Osteoblast (primary cell): ENCODE data around the gene PRKAR1B. TPM values are rescaled to one million over a fixed set of nuclear protein-coding genes. Genes with fewer than 3 reads are reported as not detected.
A peak's percentile ranks its signal among the peaks of the same experiment; 100 is the strongest.

Experiments used
- DNase-seq: peaks from one replicate; pipeline ENCODE4 v3.0.0; 2011; ENCODE audit warnings: low spot score, mixed read lengths; ENCODE audit not compliant: insufficient read length; ENCODE audit errors: missing footprints
- H2AFZ ChIP-seq: 2 replicates; pipeline ENCODE4 v1.6.0; 2011; ENCODE audit warnings: mild to moderate bottlenecking, low read length
- H3K27ac ChIP-seq: 2 replicates; pipeline ENCODE4 v1.5.1; 2011; ENCODE audit warnings: mild to moderate bottlenecking, low read depth, low read length, moderate library complexity
- H3K27me3 ChIP-seq: 2 replicates; pipeline ENCODE4 v1.6.0; 2012; ENCODE audit warnings: mild to moderate bottlenecking, control low read depth, inconsistent platforms, low read length, moderate library complexity; ENCODE audit not compliant: insufficient read depth
- H3K36me3 ChIP-seq: 2 replicates; pipeline ENCODE4 v1.5.1; 2011; ENCODE audit warnings: mild to moderate bottlenecking, low read length, control low read depth, moderate library complexity; ENCODE audit not compliant: insufficient read depth
- H3K4me1 ChIP-seq: 2 replicates; pipeline ENCODE4 v1.5.1; 2011; ENCODE audit warnings: mild to moderate bottlenecking, low read length, control low read depth, moderate library complexity; ENCODE audit not compliant: insufficient read depth
- H3K4me2 ChIP-seq: 2 replicates; pipeline ENCODE4 v1.6.0; 2011; ENCODE audit warnings: mild to moderate bottlenecking, low read length; ENCODE audit not compliant: insufficient read depth
- H3K4me3 ChIP-seq: fragments of 200-600 bp; sonication (generic); 3 replicates; pipeline ENCODE4 v1.5.1; 2012; ENCODE audit warnings: mild to moderate bottlenecking, low read length, inconsistent platforms; ENCODE audit not compliant: insufficient read depth
- H3K79me2 ChIP-seq: 2 replicates; pipeline ENCODE4 v1.6.0; 2012; ENCODE audit warnings: mild to moderate bottlenecking, low read length, control low read depth, inconsistent platforms; ENCODE audit not compliant: insufficient read depth
- H3K9me3 ChIP-seq: 2 replicates; pipeline ENCODE4 v1.5.1; 2011; ENCODE audit warnings: low read depth, low read length, control low read depth
- H4K20me1 ChIP-seq: 2 replicates; pipeline ENCODE4 v1.6.0; 2012; ENCODE audit warnings: mild to moderate bottlenecking, low read length, control low read depth; ENCODE audit not compliant: insufficient read depth
- total RNA-seq: library from RNA; depleted of rRNA; stranded (reverse); fragments of >200 nt; gene quantifications from 2 replicates; pipeline ENCODE4 v1.2.3, GENCODE V29; 2012
- TF ChIP-seq, protein P1 (sequence below): IDR thresholded peaks from 2 replicates; pipeline ENCODE4 v1.5.1; 2011; ENCODE audit warnings: mild to moderate bottlenecking, low read depth, low read length, moderate library complexity; ENCODE audit errors: extremely low read depth

The PRKAR1B gene
- total RNA-seq, 1 donor = 6.5 TPM

DNA sequence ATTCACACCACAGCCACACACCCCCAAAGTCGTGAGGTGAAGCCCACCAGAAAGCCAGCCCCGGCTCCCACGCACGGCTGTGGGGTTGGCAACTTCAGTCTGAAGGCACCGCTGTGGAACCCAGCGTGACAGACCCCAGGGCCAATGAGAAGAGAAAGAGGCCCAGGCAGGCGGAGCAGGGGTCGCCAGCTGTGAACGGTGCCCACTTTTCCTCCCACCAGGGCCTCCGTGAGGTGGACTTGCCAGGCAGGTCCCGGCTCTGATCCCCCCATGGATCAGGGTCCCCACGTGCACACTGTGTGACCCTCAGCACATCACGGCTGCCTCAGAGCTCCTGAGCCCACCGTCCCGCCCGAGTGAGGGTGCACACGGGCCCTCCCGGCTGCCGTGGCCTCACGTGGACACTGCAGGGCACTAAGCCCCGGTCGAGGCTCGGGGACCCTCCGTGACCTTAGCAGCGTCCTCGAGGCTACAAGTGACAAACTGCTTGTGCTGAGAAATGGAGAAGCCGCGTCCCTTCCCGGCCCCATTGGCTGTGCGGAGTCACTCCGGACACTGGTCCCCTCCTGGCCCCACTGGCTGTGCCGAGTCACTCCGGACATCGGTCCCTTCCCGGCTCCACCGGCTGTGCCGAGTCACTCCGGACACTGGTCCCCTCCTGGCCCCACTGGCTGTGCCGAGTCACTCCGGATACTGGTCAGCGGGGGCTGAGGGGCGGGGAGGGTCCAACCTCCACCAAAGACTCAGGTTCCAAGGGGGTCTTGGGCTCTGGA lies 135.0 kb downstream of the PRKAR1B start:
- H2AFZ ChIP-seq = no peak overlapping the region
- no peaks in the 10 kb centered on the region for H3K79me2 ChIP-seq
- no peaks in the 10 kb centered on the region for H4K20me1 ChIP-seq
- H3K27me3 ChIP-seq = no peaks in the 10 kb centered on the region
- H3K4me1 ChIP-seq = peaks cover 3% of the 10 kb centered on the region
- TF ChIP-seq, protein P1, sequence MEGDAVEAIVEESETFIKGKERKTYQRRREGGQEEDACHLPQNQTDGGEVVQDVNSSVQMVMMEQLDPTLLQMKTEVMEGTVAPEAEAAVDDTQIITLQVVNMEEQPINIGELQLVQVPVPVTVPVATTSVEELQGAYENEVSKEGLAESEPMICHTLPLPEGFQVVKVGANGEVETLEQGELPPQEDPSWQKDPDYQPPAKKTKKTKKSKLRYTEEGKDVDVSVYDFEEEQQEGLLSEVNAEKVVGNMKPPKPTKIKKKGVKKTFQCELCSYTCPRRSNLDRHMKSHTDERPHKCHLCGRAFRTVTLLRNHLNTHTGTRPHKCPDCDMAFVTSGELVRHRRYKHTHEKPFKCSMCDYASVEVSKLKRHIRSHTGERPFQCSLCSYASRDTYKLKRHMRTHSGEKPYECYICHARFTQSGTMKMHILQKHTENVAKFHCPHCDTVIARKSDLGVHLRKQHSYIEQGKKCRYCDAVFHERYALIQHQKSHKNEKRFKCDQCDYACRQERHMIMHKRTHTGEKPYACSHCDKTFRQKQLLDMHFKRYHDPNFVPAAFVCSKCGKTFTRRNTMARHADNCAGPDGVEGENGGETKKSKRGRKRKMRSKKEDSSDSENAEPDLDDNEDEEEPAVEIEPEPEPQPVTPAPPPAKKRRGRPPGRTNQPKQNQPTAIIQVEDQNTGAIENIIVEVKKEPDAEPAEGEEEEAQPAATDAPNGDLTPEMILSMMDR = no peak
- H3K36me3 ChIP-seq = no peaks in the 10 kb centered on the region
- H3K9me3 ChIP-seq = no peaks in the 10 kb centered on the region
- H3K4me2 ChIP-seq = no peak overlapping the region
- no peak overlapping the region for H3K4me3 ChIP-seq
- H3K27ac ChIP-seq = no peak overlapping the region
- no peak for DNase-seq

DNA sequence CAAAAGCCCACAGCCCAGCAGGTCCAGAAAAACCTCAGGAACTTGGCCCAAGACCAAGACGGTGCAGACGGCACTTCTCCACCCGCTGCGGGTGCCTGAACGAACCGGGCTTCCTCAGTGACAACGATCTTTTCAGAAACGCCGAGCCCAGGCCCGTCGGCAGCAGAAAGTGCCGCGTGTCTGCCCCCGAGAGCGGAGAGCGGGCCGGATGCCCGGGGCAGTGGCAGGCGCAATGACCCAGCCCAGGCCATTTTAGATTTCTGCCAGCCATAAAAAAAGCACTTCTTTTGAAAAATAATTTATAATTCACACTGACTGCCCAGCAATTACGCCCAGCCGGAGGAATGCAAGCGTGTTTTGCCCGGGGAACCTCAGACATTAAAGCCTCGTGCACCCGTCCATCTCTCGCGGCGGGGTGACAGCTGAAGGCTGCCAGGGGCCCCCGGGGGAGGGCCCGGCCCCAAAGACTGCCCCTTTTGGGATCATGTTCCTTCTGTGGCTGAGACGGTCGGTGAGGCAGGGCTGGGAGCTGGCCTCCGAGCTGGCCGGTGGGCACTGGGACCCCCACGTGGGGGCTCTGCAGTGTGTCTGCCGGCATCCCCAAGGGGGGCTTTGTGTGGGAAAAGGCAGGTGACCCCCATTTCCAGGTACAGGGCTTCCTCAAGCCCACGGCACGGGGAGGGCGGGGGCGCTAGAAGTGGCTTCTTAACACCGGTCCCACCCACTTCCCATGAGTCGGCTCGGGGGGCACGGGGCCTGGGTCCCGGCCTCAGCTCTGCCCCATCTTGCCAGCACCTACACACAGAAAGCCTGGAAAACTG lies 136.1 kb downstream of the PRKAR1B start:
- peaks cover 3% of the 10 kb centered on the region for H3K4me1 ChIP-seq
- H3K4me2 ChIP-seq = peak overlapping the region; percentile 57

DNA sequence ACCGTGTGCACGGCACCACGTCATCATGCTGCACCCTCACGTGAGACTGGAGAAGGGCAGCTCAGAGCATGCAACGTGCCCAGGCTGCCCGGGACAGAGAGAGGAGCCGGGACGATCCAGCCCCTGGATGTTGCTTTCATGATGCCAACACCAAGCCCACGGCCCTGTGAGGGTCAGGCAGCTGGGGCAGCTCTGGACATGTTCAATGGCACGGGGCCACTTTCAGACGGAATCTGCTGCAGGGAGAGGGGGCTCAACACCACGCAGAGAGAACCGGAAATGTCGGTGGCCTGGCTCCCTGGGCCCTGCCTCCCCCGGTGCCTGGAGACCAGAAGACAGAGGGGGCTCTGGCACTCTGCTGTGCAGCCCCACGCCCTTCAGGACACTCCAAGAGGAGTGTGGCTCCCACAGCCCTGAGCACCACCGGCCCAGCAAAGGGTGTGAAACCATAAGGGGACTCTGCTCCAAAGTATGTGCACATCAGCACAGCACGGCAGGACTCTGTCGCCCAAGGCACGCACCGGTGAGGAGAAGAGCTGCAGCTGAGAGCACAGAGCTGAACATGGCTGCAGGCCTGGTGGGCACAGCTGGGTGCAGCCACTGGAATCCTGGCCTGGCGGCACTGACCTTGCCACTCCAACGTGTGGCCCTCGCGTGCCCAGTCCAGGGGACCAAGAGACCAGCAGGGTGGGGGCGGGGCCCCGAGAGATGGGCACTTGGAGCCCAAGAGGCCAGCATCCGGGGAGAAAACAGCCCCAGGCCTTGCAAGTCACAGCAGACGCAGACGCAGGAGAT lies 137.1 kb downstream of the PRKAR1B start:
- DNase-seq = no peak
- Histone ChIP-seq H3K9me3 (no peaks in the 10 kb centered on the region), H4K20me1 (no peaks in the 10 kb centered on the region), H3K27ac (no peak overlapping the region), H3K27me3 (no peaks in the 10 kb centered on the region), H3K79me2 (no peaks in the 10 kb centered on the region), H3K4me1 (peaks cover 3% of the 10 kb centered on the region), H3K4me2 (no peak overlapping the region), H3K4me3 (no peak overlapping the region), H3K36me3 (no peaks in the 10 kb centered on the region), H2AFZ (no peak overlapping the region)
- TF ChIP-seq, protein P1 = no peak

More for the DNA sequence above, 136.1 kb downstream of the PRKAR1B start:
- peak overlapping the region; percentile 35 for H2AFZ ChIP-seq
- peak overlapping the region; percentile 28 for H3K4me3 ChIP-seq
- H3K79me2 ChIP-seq = no peaks in the 10 kb centered on the region
- no peaks in the 10 kb centered on the region for H3K36me3 ChIP-seq
- H3K27ac ChIP-seq = no peak overlapping the region
- no peaks in the 10 kb centered on the region for H3K27me3 ChIP-seq
- no peaks in the 10 kb centered on the region for H3K9me3 ChIP-seq
- no peaks in the 10 kb centered on the region for H4K20me1 ChIP-seq
- DNase-seq = no peak
- TF ChIP-seq, protein P1 = no peak
